Right atrium auricular region (tissue), 2 donors: ENCODE data around the gene HLTF. TPM values are rescaled to one million over a fixed set of nuclear protein-coding genes. Genes with fewer than 3 reads are reported as not detected.

ENCODE experiments used
- DNase-seq: peaks from one replicate; pipeline ENCODE4 v3.0.0-alpha.2; 2019; ENCODE audit warnings: low spot score
- H3K27ac ChIP-seq, 2 donors: fragments of 200-600 bp; sonication (generic); 1 replicate in 1 of 2; 2 replicates in 1 of 2; pipeline ENCODE4 v1.5.1; 2016 to 2019
- H3K27me3 ChIP-seq, 2 donors: fragments of 200-600 bp; sonication (generic); one replicate each; pipeline versions ENCODE4 v1.5.1 to v1.6.0; 2017 to 2019
- H3K36me3 ChIP-seq: fragments of 200-600 bp; sonication (generic); one replicate; pipeline ENCODE4 v1.5.1; 2016
- H3K4me1 ChIP-seq, 2 donors: fragments of 200-600 bp; sonication (generic); one replicate each; pipeline versions ENCODE4 v1.5.1 to v1.6.0; 2017 to 2019
- H3K4me3 ChIP-seq, 2 donors: fragments of 200-600 bp; sonication (generic); 1 replicate in 1 of 2; 2 replicates in 1 of 2; pipeline ENCODE4 v1.5.1; 2017 to 2019; ENCODE audit warnings: mild to moderate bottlenecking in 1 of 2, moderate library complexity in 1 of 2
- H3K9me3 ChIP-seq, 2 donors: fragments of 200-600 bp; sonication (generic); one replicate each; pipeline ENCODE4 v1.5.1; 2019
- CTCF ChIP-seq, 2 donors: fragments of 200-600 bp; sonication (generic); IDR thresholded peaks; one replicate each; pipeline ENCODE4 v1.5.1; 2019; ENCODE audit warnings: antibody characterized with exemption in 2 of 2
- total RNA-seq, 2 donors: library from RNA; depleted of rRNA; stranded (reverse); fragments of >200 nt; gene quantifications; one replicate each; pipeline ENCODE4 v1.1.0, GENCODE V29; 2016

HLTF gene
- total RNA-seq, 2 donors from 2014 or later = 9.2 to 24.8 TPM

- H3K36me3 ChIP-seq = no peaks in the 10 kb centered on the region
- no peak for DNase-seq
- no peaks in the 10 kb centered on the region for H3K27me3 ChIP-seq
- H3K9me3 ChIP-seq = no peaks in the 10 kb centered on the region
- no peak overlapping the region for H3K4me3 ChIP-seq
- H3K27ac ChIP-seq = no peak overlapping the region
- no peak for TF ChIP-seq CTCF (IDR thresholded peaks at IDR 0.05)
- H3K4me1 ChIP-seq = no peaks in the 10 kb centered on the region
These were observed 105.1 kb downstream of the HLTF start for GRCh38 chr3:148981273-148981672.

Other genes with a start within 250 kb of the HLTF start
- gene CPA3, start 221.2 kb downstream of the HLTF start, total RNA-seq = 1 to 10 TPM; 1.3 to 5.1 TPM
- 10 to 100 TPM; 67.9 to 70.7 TPM for gene GYG1, start 95.0 kb downstream of the HLTF start, total RNA-seq
- 1 to 10 TPM; 5.9 to 6.7 TPM for gene HPS3, start 43.1 kb upstream of the HLTF start, total RNA-seq
- gene CP, start 135.3 kb upstream of the HLTF start, total RNA-seq = 10 to 100 TPM in 1 of 2 donors, 1 to 10 TPM in 1; 6.8 to 68.4 TPM
- gene TM4SF18, start 247.1 kb upstream of the HLTF start, total RNA-seq = 10 to 100 TPM in 1 of 2 donors, 1 to 10 TPM in 1; 6.7 to 13.8 TPM